ENCODE data around the gene KCNC4.

Gene KCNC4

GRCh38 chr1:110259770-110260169, 49.7 kb downstream of the KCNC4 start:
- no peak for DNase-seq

Measured in NCI-H2171 (cell line).